ENCODE results near the gene SEMA3E.
"Not testable (repeated sequence)": the region's sequence is repeated elsewhere in the genome, so short reads cannot be mapped to it uniquely, and the experiment has no call there.

SEMA3E gene

DNA sequence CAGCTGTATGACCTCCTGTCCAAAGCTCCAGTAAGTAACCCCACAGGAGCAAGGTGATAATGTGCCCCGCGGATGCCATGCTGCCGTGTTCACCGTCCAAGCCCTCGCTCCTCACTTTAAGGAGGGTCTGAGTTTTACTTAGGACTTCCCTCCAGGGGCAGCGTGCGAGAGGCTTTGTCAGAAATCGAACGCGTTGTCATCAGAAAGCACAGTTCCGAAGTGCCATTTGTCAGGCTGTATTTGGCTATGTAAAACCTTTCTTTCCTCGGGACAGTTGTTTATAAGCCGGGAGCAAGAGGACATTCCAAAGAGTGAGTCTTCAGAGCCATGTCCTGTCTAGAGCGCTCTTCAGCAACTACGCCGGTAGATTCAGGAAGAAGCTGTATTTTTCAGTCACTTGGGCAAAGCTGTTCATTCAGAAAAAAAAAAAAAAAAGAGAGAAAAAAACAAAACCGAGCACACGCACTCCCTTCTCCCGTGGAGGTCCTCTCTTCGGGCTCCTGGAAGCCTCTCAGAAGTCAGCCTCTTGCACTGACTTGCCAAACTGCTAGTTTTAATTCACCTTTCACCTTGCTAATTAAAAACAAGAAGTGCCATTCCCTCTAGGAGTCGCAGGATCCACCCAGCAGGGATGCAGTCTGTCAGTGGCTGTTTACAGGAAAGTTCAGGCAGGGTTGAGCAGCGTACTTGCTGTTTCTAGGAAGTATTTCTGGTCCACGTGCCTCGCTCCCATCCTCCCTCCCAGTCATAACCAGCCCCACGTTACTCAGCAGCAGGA is at the start of gene SEMA3E:
Gene SEMA3E, minus strand, starts transcription at position 676 of the 778 bp plus-strand sequence.
- no peak for DNase-seq

DNA sequence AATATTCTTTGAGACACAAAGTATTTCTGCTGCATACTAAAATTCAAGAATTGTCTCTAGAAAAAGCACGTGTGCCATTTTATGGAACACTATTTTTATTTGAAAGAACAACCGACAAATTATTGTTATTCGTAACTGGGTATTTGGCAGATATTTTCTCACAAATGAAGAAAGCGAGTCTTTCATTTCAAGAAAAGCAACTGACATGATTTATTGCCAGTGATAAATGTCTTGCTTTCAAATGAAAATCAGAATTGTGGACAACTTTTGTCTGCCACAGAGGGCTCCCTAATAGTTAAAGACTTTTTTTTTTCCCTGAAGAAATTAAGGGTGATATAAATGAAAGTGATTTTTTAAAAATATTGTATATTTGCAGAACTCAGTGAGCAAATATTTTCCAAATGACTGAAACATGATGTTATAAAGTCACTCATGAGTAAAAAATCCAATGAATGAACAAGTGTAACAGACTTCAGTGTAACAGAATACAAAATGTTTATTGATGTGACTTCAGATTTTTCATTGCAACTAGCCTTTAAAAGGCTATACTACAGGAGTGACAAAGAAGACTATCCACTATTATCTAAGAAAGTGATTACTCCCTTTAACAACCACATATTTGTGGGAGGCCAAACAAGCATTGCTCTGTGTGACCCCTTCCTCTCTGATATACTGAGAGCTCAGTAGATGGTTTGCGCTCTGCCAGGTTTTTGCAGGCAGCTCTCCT is 49.0 kb upstream of the SEMA3E start:
- no peak for DNase-seq

- no peak for DNase-seq
Measured at GRCh38 chr7:83696101-83696500, 47.2 kb upstream of the SEMA3E start.

GRCh38 chr7:83695128-83695960 is 46.4 kb upstream of the SEMA3E start:
- no peak for DNase-seq

- no peak for DNase-seq
Measured at GRCh38 chr7:83693256-83693655, 44.3 kb upstream of the SEMA3E start.

DNA sequence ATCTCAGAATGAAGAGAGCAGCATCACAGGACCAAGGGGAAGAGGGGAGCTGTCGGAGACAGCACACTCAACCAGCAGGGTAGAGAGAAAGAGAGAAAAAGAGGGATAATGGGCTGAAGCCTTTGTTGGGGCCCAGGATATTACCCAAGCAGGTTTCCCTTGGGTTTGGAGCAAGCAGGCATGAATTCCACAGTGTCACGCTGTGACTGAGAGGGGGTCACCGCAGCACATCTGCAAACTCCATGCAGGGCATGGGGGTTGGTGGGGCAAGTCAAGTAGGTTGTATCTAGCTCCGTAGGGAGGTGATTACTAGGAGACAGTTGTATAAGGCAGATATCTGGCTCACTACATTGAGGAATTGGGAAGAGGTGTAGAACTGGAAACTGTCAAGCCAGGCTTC is 42.2 kb upstream of the SEMA3E start:
- DNase-seq: no peak

DNA sequence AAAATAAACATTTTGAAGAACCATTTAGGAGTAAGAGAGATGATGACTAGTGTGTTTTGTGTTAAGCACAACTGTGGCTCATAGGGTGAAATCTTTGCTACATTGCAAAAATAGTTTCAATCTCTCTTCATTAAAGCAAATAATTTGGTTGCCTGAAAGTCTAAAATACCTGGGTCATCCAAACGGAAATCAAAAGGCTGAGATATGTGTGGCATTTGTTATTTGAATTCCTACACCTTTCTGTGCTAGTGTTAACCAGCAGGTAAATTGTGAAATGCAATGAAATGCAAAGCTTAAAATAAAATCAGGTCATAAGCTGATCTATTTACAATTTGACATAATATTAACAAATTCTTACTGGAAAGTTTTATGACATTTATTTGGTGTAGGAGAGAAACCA is 40.9 kb upstream of the SEMA3E start:
- no peak for DNase-seq

GRCh38 chr7:83686416-83686815 is 37.5 kb upstream of the SEMA3E start:
- DNase-seq: no peak

DNA sequence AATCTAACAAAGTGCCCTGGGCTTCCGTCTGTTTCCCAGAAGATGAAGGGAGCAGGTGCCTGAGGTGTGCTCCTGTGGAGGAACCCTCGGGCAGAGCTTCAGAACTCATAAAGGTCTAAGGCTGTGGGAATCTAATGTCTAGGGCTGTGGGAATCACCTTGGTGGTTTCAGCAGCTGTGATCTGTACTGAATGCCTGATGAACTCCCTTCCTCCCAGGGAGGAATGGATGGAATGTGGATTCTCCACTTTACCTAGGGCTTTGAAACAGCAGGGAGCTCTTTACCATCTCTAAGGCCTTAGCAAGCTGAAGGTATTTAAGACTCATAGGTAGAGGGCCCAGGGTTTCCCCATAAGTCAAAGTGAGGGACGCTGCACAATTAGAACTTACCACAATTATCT is 36.0 kb upstream of the SEMA3E start:
- DNase-seq: no peak

GRCh38 chr7:83681200-83681778 is 32.4 kb upstream of the SEMA3E start:
- DNase-seq: no peak

DNA sequence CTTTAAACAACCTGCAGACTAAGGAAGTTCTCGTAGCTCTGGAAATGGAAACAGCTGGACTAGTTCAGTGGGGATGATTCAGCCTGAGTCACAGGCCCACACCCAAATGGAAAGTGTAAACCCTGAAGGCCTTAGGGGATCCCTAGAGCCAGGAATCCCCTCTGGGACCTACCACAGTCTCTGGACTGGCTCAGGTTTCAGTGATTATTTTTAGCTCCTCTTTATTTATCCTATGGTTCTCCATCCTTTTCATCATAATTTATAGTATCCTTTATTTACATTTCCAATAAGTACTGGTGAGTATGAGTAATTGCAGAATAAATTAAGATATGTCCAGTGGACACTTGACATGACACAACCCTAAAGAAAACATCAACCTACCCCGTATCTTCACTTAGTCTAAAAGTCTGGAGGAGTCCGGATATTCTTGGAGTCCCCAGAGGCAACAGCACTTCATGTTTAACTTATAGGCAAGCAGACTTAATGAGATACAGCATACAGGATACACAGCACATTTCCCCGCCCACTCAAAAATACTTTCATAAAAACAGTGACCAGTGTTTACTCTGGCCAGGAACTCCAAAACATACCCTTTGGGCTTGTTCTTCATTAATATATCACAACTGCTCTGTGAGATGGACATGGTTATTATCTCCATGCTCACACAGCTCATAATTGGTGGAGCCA is 28.4 kb upstream of the SEMA3E start:
- DNase-seq: no peak

- DNase-seq: not testable (repeated sequence)
Measured at GRCh38 chr7:83673291-83673690, 24.4 kb upstream of the SEMA3E start.

DNA sequence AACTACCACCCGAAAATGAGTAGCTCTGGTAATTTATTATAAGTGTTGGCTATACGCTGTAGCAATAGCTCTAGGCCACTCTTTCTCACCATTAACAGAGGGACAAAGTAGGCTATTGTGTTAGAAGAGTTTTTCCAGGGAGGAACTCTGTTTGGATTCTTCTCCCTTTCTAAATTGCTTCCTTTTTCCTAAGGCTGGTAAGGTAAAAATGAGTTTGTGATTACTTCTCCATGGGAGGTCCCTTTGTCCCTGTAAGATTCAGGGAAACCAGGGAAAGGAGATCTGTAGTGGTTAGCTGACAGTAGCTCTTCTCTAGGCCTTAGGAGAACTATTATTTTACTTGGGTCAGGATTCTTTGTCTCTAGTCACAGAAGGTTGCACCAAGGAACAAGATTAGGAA is 23.2 kb upstream of the SEMA3E start:
- no peak for DNase-seq

DNA sequence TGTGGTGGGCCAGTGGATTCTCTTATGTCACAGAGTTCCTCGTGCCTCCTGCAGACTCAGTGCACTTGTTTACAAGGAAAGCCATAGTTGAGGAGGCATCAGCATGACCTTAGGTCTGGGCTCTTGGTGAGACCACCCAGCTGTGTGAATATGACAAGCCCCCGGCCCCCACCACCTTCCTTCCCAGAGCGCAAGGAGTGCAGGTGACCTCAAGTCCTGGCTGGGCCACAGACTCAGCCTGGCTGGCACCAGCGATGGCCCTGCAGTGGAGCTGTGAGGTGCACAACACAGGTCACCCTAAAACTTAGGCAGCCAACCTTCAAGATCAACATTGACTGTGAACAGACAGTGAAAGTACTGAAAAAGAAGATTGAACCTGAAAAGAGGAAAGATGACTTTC is 14.2 kb upstream of the SEMA3E start:
- DNase-seq: no peak

- DNase-seq: no peak
Measured at GRCh38 chr7:83658126-83658525, 9.2 kb upstream of the SEMA3E start.

DNA sequence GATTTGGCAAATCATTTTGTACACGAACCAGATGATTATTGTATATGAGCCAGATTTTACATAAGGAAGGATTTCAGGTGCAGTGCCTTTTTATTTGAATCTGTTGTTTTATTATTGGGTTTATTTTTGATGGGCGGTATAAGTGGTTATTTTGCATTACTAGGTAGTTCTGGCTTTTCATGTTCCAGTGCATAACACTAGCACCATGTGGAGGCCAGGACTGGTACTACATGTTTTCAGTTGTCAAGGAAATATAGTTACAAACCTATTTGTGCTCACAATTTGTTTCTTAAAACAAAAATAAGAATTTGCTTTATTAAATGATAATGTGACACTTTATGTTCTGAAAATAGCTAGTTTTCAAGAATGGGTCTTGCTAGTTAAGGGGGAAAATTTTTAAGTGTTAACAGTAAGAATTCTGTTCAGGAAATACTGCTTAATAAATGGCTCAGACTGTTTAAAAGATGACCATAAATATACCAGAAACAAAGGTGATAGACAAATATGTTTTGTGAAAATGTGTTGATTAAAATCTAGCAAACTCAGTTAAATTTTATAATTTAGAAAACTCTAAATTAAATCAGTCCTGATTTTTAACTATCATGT is 7.1 kb upstream of the SEMA3E start:
- no peak for DNase-seq

DNA sequence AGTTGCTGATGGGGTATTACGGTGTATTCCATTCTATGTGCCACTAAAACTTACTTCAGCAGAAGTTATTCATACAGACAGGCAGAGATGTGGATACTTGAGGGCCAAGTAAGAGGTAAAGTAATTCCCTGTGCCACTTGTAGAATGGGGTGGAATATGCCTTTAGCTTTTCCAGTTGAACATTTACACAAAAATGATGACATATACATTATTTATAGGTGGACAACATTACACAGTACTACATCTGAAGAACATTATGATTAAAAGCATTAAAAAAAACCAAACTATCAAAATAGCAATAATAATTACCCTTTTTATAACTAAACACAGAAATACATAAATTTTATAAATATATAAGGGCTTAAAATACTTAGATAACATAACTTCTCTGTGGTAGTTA is 3.5 kb upstream of the SEMA3E start:
- DNase-seq: no peak

GRCh38 chr7:83649701-83650100 is 762 bp upstream of the SEMA3E start:
- no peak for DNase-seq

GRCh38 chr7:83646027-83646426 is 2.9 kb downstream of the SEMA3E start:
- no peak for DNase-seq

DNA sequence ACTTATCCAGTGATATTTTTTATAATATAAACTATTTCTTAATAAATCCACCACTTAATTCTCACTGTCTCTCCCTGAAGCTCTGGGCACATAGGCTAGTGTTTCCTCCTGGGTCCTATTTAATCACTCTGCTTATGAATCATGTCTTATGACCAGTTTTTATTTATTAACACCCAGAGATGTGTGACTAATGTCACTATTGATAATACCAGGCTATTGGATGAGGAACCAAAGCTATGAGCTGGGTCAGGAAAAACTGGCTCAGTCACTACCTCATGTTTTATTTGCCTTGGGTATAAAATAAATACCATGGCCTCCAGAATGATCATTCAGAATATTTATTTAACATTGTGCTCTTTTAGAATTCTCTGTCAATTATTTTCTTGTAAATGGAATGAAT is 5.2 kb downstream of the SEMA3E start:
- DNase-seq: no peak

DNA sequence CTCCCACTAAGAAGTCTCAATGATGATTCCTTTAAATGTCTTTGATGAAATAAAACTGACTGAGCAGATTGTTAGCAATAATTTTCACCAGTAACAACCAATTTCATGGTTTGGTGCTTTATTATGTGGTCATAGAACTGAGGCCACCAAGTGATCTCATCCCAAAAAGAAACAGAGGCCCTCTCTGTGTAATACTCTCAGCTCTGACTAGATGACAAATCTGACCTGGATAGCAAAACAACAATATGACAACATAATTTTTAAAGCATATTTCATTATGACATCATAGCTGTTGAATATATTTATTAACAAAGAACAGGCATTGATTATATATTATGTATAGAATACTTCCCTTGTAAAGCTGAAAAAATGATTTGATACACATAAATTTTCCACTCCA is 5.9 kb downstream of the SEMA3E start:
- DNase-seq: no peak
